Activated CD8-positive, alpha-beta memory T cell treated with anti-CD3 and anti-CD28 coated beads, Interleukin-2, amount 10 ng/mL, durations not matched to agents 7 days and 5 days (primary cell): Measurements from ENCODE around the gene GPR62. TPM values are rescaled to one million over a fixed set of nuclear protein-coding genes. Genes with fewer than 3 reads are reported as not detected.

Experiments used
- ATAC-seq: fragments of 150-1000 bp; cut with Tn5 transposase; one replicate; pipeline ENCODE4 v1.10.0; 2021; ENCODE audit warnings: moderate library complexity
- CTCF ChIA-PET: fragments of 350-600 bp; sonication (Branson Sonifier 250); formaldehyde crosslinking; loops from one replicate; lab custom pipeline; 2021; ENCODE audit warnings: antibody characterized with exemption; lab: Charles Lee
- DNase-seq: peaks from one replicate; pipeline ENCODE4 v3.0.0-alpha.2; 2020
- H3K27ac Mint-ChIP-seq: one replicate; pipeline ENCODE4 v1.8.0; 2021; ENCODE audit warnings: mild to moderate bottlenecking, mixed read lengths
- H3K27me3 Mint-ChIP-seq: one replicate; pipeline ENCODE4 v1.8.0; 2021; ENCODE audit warnings: mixed read lengths
- H3K36me3 Mint-ChIP-seq: one replicate; pipeline ENCODE4 v1.8.0; 2021; ENCODE audit warnings: mild to moderate bottlenecking, mixed read lengths
- H3K4me1 Mint-ChIP-seq: one replicate; pipeline ENCODE4 v1.8.0; 2021; ENCODE audit warnings: mixed read lengths
- H3K4me3 Mint-ChIP-seq: one replicate; pipeline ENCODE4 v1.8.0; 2021; ENCODE audit warnings: mild to moderate bottlenecking, moderate library complexity, mixed read lengths
- H3K9me3 Mint-ChIP-seq: one replicate; pipeline ENCODE4 v1.8.0; 2022; ENCODE audit warnings: low read depth, mixed read lengths
- total RNA-seq, 2 experiments: library from RNA; stranded (reverse); gene quantifications; one replicate each; pipeline ENCODE4 v1.2.3, GENCODE V29; 2021

GPR62 gene
- total RNA-seq, 2 experiments from 2014 or later, result not detected

GRCh38 chr3:51953445-51953844 is 1.7 kb upstream of the GPR62 start:
- H3K27me3 Mint-ChIP-seq, result peaks cover 37% of the 10 kb centered on the region
- DNase-seq, result no peak
- CTCF ChIA-PET, result interaction anchor here (1.1 to 3.0 kb wide), 4 partner anchors 10 to 29 kb away, joined by 3 to 7 read pairs (median 6); partner anchors contain the start of genes ABHD14B and ACY1
- ATAC-seq, result no peak
- H3K27ac Mint-ChIP-seq, result no peak overlapping the region
- peaks cover 10% of the 10 kb centered on the region for H3K4me1 Mint-ChIP-seq
- no peaks in the 10 kb centered on the region for H3K36me3 Mint-ChIP-seq
- H3K9me3 Mint-ChIP-seq, result no peaks in the 10 kb centered on the region
- H3K4me3 Mint-ChIP-seq, result no peak overlapping the region

GRCh38 chr3:51954105-51954504 is 1.1 kb upstream of the GPR62 start:
- CTCF ChIA-PET, result interaction anchor here (1.1 to 2.4 kb wide), 4 partner anchors 9 to 29 kb away, joined by 3 to 7 read pairs (median 5); partner anchors contain the start of genes ACY1 and RRP9

GRCh38 chr3:51954713-51955112 is 468 bp upstream of the GPR62 start:
- no peaks in the 10 kb centered on the region for H3K9me3 Mint-ChIP-seq
- no peak overlapping the region for H3K4me3 Mint-ChIP-seq
- CTCF ChIA-PET, result interaction anchor here (1.2 to 1.6 kb wide), 3 partner anchors 13 to 27 kb away, joined by 3 to 6 read pairs (median 5); partner anchors contain the start of genes ABHD14B and RRP9
- peaks cover 37% of the 10 kb centered on the region for H3K27me3 Mint-ChIP-seq
- ATAC-seq, result no peak
- DNase-seq, result no peak
- H3K27ac Mint-ChIP-seq, result no peak overlapping the region
- H3K36me3 Mint-ChIP-seq, result no peaks in the 10 kb centered on the region
- H3K4me1 Mint-ChIP-seq, result peaks cover 10% of the 10 kb centered on the region

More at GRCh38 chr3:51954105-51954504, 1.1 kb upstream of the GPR62 start:
- Mint-ChIP-seq H3K27ac (no peak overlapping the region), H3K36me3 (no peaks in the 10 kb centered on the region), H3K4me3 (no peak overlapping the region), H3K27me3 (peaks cover 37% of the 10 kb centered on the region), H3K4me1 (peaks cover 10% of the 10 kb centered on the region), H3K9me3 (no peaks in the 10 kb centered on the region)
- ATAC-seq, result no peak
- DNase-seq, result no peak

- CTCF ChIA-PET, result interaction anchor here (0.9 to 1.6 kb wide), 5 partner anchors 9 to 17 kb away, joined by 3 to 6 read pairs (median 5); partner anchors contain the start of genes ABHD14B, PCBP4 and RRP9
These were observed 951 bp downstream of the GPR62 start for GRCh38 chr3:51955893-51956770.

GRCh38 chr3:51957520-51958205 is 2.5 kb downstream of the GPR62 start:
- no peak for ATAC-seq
- H3K9me3 Mint-ChIP-seq, result no peaks in the 10 kb centered on the region
- CTCF ChIA-PET, result interaction anchor here (0.8 to 1.2 kb wide), 5 partner anchors 8 to 44 kb away, joined by 3 to 6 read pairs (median 3); partner anchors contain the start of genes ABHD14B and PCBP4
- peaks cover 38% of the 10 kb centered on the region for H3K27me3 Mint-ChIP-seq
- no peak overlapping the region for H3K27ac Mint-ChIP-seq
- H3K4me1 Mint-ChIP-seq, result peaks cover 10% of the 10 kb centered on the region
- no peaks in the 10 kb centered on the region for H3K36me3 Mint-ChIP-seq
- no peak overlapping the region for H3K4me3 Mint-ChIP-seq
- DNase-seq, result no peak

More at GRCh38 chr3:51955893-51956770, 951 bp downstream of the GPR62 start:
- peak; percentile 65 for ATAC-seq
- DNase-seq, result no peak
- H3K27me3 Mint-ChIP-seq, result peaks cover 37% of the 10 kb centered on the region
- peaks cover 10% of the 10 kb centered on the region for H3K4me1 Mint-ChIP-seq
- H3K27ac Mint-ChIP-seq, result no peak overlapping the region
- no peaks in the 10 kb centered on the region for H3K9me3 Mint-ChIP-seq
- H3K36me3 Mint-ChIP-seq, result no peaks in the 10 kb centered on the region
- no peak overlapping the region for H3K4me3 Mint-ChIP-seq

GRCh38 chr3:51958603-51959521 is 3.7 kb downstream of the GPR62 start:
- no peaks in the 10 kb centered on the region for H3K9me3 Mint-ChIP-seq
- H3K36me3 Mint-ChIP-seq, result no peaks in the 10 kb centered on the region
- ATAC-seq (no peak), DNase-seq (no peak)
- peaks cover 6% of the 10 kb centered on the region for H3K4me1 Mint-ChIP-seq
- H3K4me3 Mint-ChIP-seq, result no peak overlapping the region
- peaks cover 28% of the 10 kb centered on the region for H3K27me3 Mint-ChIP-seq
- CTCF ChIA-PET, result interaction anchor here (0.8 kb wide), 1 partner anchor 15 kb away, joined by 4 read pairs; the partner anchor contains the start of gene ABHD14B
- H3K27ac Mint-ChIP-seq, result no peak overlapping the region

GRCh38 chr3:51959651-51960050 is 4.5 kb downstream of the GPR62 start:
- no peak for DNase-seq
- no peaks in the 10 kb centered on the region for H3K36me3 Mint-ChIP-seq
- H3K27ac Mint-ChIP-seq, result no peak overlapping the region
- peaks cover 6% of the 10 kb centered on the region for H3K4me1 Mint-ChIP-seq
- H3K9me3 Mint-ChIP-seq, result no peaks in the 10 kb centered on the region
- no peak overlapping the region for H3K4me3 Mint-ChIP-seq
- CTCF ChIA-PET, result no interaction called here
- peaks cover 21% of the 10 kb centered on the region for H3K27me3 Mint-ChIP-seq
- no peak for ATAC-seq

GRCh38 chr3:51960386-51960785 is 5.2 kb downstream of the GPR62 start:
- Mint-ChIP-seq H3K9me3 (no peaks in the 10 kb centered on the region), H3K27ac (no peak overlapping the region), H3K4me3 (no peak overlapping the region), H3K4me1 (peaks cover 6% of the 10 kb centered on the region), H3K27me3 (peaks cover 18% of the 10 kb centered on the region), H3K36me3 (no peaks in the 10 kb centered on the region)
- ATAC-seq (no peak), DNase-seq (no peak)
- CTCF ChIA-PET, result interaction anchor here (3.6 kb wide), 1 partner anchor 14 kb away, joined by 19 read pairs; the partner anchor contains the start of genes ABHD14A and ABHD14B

- CTCF ChIA-PET, result interaction anchor here (1.2 to 3.6 kb wide), 3 partner anchors 13 to 22 kb away, joined by 4 to 19 read pairs (median 4); partner anchors contain the start of genes ABHD14A, ABHD14B and ACY1
- H3K27me3 Mint-ChIP-seq, result peaks cover 17% of the 10 kb centered on the region
- no peak for DNase-seq
- H3K9me3 Mint-ChIP-seq, result no peaks in the 10 kb centered on the region
- H3K4me3 Mint-ChIP-seq, result no peak overlapping the region
- H3K4me1 Mint-ChIP-seq, result peaks cover 6% of the 10 kb centered on the region
- no peak overlapping the region for H3K27ac Mint-ChIP-seq
- H3K36me3 Mint-ChIP-seq, result no peaks in the 10 kb centered on the region
- ATAC-seq, result no peak
These were observed 5.8 kb downstream of the GPR62 start for GRCh38 chr3:51961011-51961410.

GRCh38 chr3:51961602-51962569 is 6.7 kb downstream of the GPR62 start:
- Mint-ChIP-seq H3K27me3 (peaks cover 12% of the 10 kb centered on the region), H3K27ac (no peak overlapping the region), H3K9me3 (no peaks in the 10 kb centered on the region), H3K4me1 (peaks cover 3% of the 10 kb centered on the region), H3K36me3 (no peaks in the 10 kb centered on the region), H3K4me3 (no peak overlapping the region)
- CTCF ChIA-PET, result interaction anchor here (1.2 to 3.6 kb wide), 5 partner anchors 10 to 21 kb away, joined by 4 to 19 read pairs (median 4); partner anchors contain the start of genes ABHD14A, ABHD14B, ACY1 and RRP9
- DNase-seq (no peak), ATAC-seq (no peak)

- Mint-ChIP-seq H3K9me3 (no peaks in the 10 kb centered on the region), H3K27me3 (peaks cover 10% of the 10 kb centered on the region), H3K27ac (no peak overlapping the region), H3K36me3 (no peaks in the 10 kb centered on the region), H3K4me3 (no peak overlapping the region), H3K4me1 (peaks cover 2% of the 10 kb centered on the region)
- no peak for DNase-seq
- no peak for ATAC-seq
- CTCF ChIA-PET, result interaction anchor here (1.6 to 3.6 kb wide), 5 partner anchors 9 to 22 kb away, joined by 3 to 19 read pairs (median 4); partner anchors contain the start of genes ABHD14A, ABHD14B, ACY1 and RRP9
These were observed 7.8 kb downstream of the GPR62 start for GRCh38 chr3:51962854-51963530.
